ENCODE data around the gene F7.

- TF ChIP-seq CTCF (IDR thresholded peaks at IDR 0.05 in 4 of 5, conservative IDR thresholded peaks at IDR 0.05 in 1 of 5) (no peak), POLR2A (IDR thresholded peaks at IDR 0.05) (no peak)
These were observed 9.1 kb downstream of the F7 start for GRCh38 chr13:113114511-113115362.
